GM18858 (cell line): ENCODE measurements around the gene CTTNBP2.
A peak's percentile ranks its signal among the peaks of the same experiment; 100 is the strongest.
"Not testable (repeated sequence)": the region's sequence is repeated elsewhere in the genome, so short reads cannot be mapped to it uniquely, and the experiment has no call there.

Experiments used
- ATAC-seq: cut with Tn5 transposase; IDR thresholded peaks from one replicate; pipeline ENCODE4 v1.9.1; 2021; ENCODE audit not compliant: unreplicated experiment

The CTTNBP2 gene

DNA sequence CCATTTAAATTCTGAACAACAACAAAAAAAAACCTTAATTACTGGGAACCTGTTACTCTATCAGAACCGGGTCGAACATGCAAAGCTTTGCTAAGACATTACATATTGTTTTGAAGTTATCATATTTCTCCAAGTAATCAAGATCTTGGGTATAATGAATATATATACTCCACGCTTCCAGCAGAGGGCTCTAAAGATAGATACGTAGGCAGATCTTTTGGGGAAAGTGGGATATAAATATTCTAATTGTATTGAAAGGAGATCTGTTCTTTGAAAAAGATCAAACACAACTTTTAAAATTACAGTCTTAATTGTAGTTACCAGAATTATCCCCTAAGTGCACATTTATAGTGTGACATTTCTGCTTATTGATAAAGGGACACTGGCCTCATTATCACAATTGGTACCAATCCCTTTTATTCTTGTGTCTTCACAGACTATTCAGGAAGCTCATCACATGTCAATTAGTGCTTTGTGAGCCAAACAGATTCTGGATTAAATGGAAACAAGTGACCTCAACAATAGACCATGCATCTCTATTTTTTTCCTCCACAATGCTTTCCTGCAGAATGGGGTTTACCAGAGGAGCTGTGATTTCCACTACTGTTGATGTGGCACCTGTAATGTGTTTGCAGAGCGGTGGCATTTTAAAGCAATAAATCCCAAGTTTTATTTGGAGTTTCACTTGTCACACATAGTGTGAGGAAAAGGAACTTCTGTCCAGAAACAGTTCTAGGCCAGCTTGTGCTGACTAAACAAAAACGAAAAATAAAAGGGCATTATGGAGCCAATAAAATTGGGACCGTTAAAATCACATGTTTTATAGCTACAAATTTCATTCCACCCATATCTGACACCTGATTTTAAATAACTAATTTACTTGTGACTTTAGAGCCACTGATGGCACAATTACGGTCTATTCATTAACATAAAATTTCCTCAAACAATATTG, 122.4 kb downstream of the CTTNBP2 start:
- no peak for ATAC-seq

DNA sequence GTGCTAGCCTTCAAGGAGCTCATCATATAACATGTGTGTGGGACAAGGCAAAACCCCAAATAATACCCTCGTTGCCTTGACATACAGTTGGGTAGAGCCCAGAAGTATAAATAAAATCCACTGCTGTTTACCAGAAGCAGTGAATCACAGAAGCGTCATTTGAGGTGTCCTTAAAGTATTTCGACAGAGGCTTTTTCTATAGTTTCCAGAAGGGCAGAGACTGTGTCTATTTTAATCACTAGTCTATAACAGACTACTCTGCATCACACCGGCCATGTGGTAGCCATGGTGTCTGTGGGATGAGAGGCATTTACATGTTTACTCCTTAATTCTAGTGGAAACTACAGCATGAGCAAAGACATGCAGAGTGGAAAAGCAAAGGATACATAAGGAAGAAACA, 131.3 kb downstream of the CTTNBP2 start:
- ATAC-seq, result no peak

DNA sequence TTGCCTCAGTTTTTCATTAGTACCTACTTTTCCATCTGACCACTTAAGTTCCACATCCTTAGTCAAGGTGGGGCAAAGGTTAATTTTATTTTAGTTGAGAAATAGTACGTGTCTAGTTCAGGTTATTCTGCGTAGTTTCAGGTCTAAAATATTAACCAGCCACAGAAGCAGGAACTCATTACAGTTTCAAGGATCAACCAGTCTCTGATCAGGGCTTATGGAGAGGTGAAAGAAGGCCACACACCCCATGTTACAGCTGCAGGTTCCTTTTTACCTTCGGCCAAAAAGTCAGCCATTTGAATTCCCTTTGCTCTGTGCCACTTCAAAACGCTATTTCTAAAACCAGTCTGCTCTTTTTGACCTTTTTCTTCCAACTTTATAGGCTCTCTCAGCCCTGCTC, 134.2 kb downstream of the CTTNBP2 start:
- ATAC-seq, result no peak

DNA sequence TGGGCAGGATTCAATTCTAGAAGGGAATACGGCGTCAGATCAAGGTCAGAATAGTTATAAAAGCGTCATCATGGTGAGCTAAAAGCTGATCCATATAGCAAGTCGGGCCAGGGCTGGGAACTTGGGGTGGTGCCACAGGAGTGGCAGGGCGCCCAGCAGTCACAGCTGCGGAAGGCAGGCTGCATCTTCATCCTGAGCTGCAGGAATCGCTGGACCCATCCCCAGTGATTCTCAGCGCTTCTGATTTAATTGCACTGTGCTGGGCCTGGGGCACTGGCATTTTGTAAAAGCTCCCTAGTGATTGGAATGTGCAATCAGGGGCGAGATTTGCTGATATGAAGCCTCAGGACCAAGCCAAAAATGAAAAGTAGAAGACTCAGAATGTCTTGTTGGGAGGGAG, 135.3 kb downstream of the CTTNBP2 start:
- no peak for ATAC-seq

DNA sequence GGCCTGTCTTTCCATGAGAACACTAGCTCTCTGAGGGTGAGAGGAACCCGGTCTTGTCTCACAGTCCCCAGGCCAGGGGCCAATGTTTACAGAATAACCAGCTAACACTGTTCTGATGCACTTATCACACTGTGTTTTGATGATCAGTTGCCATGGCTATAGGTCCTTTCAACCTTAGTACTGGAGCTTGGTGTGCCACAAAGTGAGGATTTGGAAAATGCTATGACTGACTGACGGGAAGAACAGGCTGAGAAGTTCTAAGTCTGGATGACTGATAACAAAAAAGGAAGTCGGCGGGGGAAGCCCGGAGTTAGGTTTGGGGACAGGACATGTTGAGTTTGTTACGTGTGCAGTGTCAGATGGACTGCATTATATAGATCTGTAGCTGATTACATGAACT, 141.8 kb downstream of the CTTNBP2 start:
- peak; percentile 94 for ATAC-seq

DNA sequence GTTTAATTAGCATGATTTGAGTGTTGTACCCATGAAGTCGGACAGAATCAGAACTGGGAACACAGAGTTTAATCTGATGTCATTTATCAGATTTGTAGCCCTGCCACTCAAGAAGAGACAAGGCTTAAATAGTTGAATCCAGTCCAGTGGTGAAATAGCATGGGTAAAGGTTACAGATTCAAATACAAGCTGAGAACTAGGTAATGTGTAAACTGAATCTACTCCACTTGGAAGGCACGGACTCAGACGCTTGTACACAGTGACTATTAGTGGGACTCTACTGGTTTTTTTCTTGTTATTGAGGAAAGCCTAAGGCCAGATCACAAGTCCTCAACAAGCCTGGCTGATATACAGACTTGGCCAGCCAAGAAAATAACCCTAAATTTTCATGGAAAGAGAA, 142.9 kb downstream of the CTTNBP2 start:
- ATAC-seq, result no peak

DNA sequence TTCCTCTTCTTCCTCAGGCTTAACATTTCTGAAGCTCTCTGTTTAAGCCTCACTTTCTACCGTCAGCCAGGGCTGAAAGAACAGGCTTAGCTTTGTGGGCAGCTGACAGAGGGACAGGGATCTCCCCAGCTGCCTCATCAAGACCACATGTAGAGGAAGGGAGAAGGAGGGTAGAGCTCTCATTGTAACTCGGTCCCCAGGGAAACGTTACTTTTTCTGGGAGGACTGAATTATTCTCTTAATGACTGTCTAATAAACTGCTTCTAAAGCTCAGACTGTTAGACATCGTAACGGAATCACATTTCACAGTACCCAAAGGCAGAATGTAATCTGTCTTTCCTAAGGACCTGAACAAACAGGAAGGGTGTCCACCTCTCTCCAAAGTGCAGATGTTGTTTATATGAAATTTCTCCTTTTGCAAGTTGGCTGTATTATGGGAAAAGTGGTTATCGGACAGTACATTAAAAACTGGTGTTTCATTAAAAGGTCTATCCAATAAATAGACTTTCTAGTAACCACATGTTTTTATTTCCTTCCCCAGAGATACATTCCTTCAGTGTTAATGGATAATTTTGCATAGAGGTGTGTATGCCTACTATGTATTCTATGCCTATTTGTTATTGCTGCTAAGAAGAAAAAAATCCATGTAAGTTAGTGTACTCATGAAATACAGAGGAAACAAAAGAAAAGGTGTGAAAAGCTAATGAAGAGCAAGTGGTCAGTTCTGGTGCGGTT, 144.2 kb downstream of the CTTNBP2 start:
- ATAC-seq, result no peak

DNA sequence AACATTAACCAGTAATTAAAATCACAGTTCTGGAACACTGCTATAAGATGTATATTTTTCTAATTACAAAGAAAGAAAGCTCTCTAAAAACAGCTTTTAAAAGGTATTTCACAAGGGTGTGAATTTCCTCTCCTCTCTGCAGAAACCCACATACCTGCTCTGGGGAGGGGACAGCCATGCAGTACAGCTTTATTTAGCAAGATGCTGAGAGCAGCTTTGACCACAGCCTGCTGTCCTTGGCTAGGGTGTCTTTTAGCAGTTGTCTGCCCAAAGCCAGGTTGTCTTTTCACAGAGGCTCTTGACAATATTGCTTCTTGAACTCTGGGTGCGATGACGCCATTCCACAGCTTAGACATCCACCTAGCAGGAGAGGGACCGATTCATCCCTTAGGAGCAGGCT, 148.3 kb downstream of the CTTNBP2 start:
- no peak for ATAC-seq

DNA sequence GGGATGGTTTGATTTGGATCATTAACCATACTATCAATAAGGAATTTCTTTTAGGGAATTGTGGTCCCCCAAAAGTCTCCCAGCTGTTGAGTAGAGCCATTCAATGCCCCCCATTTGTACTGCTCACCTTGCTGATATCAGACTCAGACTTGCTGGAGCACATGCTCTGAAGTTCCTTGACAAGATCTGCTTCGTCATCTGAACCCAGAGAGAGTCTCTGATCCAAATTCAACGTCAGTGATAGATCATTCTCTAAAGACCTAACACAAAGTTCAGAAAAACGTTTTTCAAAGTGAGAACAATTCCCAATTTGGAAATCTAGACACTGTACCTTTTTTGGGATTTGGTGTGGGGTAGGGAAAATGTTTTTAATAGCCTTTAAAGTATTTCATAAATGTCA, 153.9 kb downstream of the CTTNBP2 start:
- ATAC-seq, result no peak

DNA sequence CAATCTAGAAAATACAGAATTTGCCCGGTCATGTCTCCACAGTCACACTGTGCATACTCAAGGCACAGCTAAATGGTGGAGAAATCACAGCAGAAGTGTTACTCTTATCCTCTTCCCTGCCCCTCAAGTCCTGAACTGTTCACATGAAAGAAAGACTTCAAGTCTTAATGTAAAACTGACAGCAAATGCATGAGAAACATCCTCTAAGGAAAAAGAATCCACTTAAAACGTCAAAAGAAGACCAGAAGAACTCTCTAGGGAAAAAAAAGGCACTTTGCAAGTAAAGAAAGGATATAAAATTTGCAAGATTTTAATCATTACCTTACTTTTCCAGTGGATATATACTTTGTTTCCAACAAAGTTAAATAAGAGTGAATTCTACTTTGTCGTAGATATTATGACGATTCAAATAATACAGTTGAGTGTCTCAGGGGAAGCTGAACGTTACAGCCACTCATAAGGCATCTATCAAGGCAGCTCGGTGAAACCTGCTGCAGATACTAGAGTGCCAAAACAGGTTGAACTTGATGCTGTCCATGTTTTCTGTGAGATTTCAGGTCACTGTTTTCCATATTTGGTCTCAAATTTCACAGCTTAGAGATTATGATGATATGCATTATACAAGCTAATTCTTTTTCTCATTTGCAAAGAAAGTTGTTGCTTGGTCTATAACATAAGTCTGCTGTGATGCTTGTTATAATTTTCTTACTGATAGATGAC, 155.0 kb downstream of the CTTNBP2 start:
- ATAC-seq, result no peak

DNA sequence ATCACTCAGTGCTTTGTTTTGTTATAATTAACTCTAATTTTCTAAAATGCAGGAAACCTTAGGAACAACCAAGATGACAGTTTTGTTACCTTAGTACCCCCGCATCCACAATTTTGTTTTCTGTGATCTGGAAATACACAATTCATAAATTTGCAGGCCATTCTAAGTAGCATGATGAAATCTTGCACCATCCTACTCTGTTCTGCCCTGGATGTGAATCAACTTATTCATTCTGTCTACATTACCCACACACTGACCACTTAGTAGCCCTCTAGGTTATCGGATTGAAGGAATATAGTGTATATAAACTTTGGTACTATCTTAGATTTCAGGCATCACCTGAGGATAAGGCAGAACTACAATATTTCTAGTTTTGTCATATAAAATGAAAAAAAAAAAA, 155.9 kb downstream of the CTTNBP2 start:
- no peak for ATAC-seq

DNA sequence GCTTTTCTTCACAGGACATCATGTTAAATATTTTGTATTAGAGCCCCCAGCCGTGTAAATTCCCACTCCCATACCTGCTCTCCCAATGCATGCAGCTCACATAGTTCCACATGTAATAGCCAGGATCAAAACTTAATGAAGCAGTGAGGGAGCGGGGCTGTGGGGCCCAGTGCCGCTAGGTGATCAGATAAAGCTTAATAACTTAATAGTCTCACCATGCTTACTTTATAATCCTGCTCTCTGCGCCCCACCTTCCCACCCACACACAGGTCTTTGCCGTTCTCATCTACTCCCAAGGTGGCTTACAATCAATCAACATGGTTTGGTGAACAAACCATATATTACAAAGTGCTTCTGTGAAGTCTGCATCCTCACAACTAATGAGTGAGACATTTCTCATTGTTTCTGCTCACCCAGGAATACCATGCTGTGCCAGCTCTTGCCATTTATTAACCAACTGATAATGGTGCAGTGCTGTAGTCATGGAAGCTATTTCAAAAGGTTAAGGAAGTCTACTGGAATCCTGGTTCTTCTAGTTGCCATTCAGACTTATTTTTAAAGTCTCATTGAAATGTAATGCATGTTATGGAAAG, 156.4 kb downstream of the CTTNBP2 start:
- ATAC-seq, result no peak

DNA sequence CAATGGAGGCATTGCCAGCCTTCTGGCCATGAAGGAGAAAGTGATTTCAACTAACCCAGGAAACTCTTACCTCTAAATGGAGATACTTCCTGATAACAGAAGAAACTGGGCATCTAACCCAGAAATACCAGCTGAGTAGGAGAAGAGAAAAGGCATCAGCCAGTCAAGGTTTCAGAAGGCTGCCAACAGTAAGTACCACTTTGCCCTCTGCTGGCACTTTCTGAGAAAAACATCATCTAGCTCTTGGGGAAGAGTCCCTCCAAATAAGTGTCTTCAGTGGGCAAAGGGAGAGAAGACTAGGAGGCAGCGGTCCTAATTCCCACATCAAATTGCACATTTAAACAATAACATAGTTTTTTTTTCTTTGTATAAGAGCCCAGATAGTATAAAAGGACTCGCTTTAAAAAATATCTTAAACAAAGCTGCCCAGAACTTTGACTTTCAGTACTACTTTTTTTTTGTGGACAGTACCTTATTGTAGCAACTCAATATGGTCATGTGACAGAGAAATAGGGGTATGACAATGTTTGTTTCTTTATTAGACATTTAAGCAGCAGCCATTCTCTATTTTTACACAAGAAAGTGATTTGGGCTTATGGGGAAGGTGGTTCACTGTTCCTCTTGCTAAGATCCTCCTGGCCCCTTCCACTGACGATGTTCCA, 157.3 kb downstream of the CTTNBP2 start:
- ATAC-seq, result peak; percentile 82

DNA sequence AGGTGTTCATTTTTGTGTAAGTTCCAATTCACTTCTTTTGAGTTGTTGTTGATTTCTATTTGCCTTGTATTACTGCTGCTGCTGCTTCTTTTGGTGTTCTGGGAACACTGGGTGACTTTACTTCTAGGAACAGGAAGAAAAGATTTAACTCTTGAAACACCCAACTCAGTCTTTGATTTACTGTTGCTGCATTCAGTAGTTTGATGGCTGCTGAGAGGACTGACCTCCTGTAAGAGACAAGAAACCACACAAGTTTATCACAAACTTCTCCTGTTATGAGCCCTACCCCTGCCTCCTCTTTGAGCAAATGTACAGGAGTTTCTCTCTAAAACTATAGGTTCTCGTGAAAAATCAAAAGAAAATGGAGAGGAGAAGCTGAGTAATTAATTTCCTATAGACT, 161.7 kb downstream of the CTTNBP2 start:
- no peak for ATAC-seq

DNA sequence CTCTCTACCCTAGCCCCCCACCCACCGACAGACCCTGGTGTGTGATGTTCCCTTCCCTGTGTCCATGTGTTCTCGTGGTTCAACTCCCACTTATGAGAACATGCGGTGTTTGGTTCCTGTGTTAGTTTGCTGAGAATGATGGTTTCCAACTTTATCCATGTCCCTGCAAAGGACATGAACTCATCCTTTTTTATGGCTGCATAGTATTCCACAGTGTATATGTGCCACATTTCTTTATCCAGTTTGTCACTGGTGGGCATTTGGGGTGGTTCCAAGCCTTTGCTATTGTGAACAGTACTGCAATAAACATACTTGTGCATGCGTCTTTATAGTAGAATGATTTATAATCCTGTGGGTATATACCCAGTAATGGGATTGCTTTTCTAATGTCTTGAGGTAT, 165.1 kb downstream of the CTTNBP2 start:
- ATAC-seq, result not testable (repeated sequence)

DNA sequence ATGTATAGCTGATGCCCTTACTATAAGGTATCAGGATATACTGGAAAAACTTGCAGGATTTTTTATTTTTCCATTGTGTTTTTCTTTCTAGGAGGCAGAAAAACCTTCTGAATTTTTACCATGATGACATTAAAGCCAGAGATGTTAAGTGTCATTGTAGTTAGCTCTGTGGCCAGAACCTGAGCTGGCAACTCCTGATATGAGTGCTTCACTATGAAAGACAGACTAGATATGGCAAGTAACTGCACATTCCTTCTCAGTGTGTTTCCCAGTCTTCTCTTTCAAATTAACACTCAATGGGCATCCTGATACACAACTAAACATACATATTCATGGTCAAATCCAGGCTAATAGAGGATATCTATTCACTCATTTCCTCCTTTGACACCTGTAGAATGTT, 166.2 kb downstream of the CTTNBP2 start:
- no peak for ATAC-seq

DNA sequence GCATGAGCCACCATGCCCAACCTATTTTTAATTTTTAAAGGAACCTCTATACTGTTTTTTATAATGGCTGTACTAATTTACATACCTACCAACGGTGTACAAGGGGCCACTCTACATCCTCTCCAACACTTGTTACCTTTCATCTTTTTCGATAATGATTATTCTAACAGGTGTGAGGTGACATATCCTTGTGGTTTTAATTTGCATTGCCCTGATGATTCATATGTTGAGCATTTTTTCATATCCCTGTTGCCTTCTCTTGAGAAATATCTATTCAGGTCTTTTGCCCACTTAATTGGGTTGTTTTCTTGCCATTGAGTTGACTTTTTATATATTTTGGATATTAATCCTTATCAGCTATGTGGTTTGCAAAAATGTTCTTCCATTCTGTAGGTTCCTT, 167.0 kb downstream of the CTTNBP2 start:
- ATAC-seq, result no peak

DNA sequence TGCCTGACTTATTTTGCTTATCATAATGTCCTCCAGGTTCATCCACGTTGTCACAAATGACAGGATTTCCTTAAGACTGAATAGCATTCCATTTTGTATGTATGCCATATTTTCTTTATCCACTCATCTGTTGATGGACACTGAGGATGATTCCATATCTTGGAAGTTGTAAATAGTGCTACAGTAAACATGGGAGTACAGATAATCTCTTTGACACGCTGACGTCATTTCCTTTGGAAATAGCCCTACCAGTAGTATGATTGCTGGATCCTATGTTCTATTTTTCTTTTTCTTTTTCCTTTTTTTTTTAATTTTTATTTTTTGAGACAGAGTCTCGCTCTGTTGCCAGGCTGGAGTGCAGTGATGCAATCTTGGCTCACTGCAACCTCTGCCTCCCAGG, 167.6 kb downstream of the CTTNBP2 start:
- no peak for ATAC-seq

DNA sequence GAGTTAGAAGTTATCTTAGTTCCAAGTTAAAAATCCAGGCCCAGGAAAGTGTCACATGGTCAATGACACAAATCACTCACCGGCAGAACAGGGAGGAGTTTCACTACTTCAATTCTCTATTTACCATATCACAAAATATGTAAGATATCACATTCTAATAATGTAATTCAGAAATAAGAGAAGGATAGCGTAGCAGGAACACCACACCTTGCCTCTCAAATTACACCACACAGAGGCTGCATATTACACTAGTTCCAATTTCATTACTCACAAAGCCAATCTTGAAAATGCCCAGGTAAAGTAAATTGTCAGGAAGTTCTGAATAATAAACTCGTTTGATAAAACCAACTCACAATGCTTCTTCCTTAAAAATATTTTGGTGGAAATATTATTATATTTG, 169.2 kb downstream of the CTTNBP2 start:
- ATAC-seq, result no peak

DNA sequence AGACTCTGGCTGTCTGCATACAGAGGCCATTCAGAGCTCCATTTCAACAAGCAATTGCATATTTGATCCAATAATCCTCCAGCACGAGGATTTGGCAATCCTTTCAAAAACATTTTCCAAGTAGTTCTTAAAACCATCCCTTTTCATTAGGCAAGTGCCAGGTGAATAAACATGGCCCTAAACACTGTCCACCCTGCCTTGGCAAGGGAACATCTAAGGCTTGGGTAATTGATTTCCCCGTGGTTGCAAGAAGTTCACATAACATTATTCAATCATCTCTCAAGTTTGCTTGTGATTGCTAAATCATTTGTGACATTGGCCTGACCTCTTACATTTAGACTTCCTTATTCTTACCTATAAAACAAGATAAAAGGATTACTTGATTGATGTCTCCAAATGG, 175.2 kb downstream of the CTTNBP2 start:
- no peak for ATAC-seq

DNA sequence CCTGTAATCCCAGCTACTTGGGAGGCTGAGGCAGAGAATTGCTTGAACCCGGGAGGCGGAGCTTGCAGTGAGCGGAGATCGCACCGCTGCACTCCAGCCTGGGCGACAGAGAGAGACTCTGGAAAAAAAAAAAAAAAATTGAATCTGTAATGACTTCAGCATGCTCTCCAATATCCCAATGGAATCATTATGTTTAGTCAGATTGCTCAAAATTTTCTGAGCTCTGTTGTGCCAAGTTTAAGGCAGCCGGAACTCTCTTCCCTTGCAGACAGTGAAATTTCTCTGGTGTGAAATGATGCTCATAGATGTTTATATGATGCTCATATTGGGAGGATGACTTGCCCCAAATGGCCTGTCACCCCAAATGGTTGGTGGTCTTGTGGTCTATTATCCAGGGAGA, 180.9 kb downstream of the CTTNBP2 start:
- ATAC-seq, result no peak
